ENCODE results near the gene ST6GAL1. TPM values are rescaled to one million over a fixed set of nuclear protein-coding genes. Genes with fewer than 3 reads are reported as not detected.

Gene ST6GAL1
- total and polyA plus RNA-seq, 11 donors: 19.4 to 120 (median 69.9) TPM

GRCh38 chr3:186971578-186971977 lies 41.3 kb downstream of the ST6GAL1 start:
- no peak overlapping the region for H3K4me3 ChIP-seq
- H3K27ac ChIP-seq: peak overlapping the region in 9 of 12 donors; percentile 7 to 70 (median 51)
- H3K36me3 ChIP-seq: peaks cover 0 to 27% (median 7%) of the 10 kb centered on the region in 9 donors
- ATAC-seq (peak in 1 of 4 donors; percentile 49), DNase-seq (no peak)
- no peaks in the 10 kb centered on the region for H3K27me3 ChIP-seq
- 50 to 62% (median 59%) methylated on average over 1 of the region's 1 CpG for WGBS, 4 donors
- intact Hi-C loops (cut with DNase I): loop anchor here in 1 of 10 donors (5.0 kb wide), 1 partner anchor 39 kb away; the partner anchor contains the start of gene ST6GAL1
- TF ChIP-seq CTCF (IDR thresholded peaks at IDR 0.05) (no peak), POLR2A (IDR thresholded peaks at IDR 0.05) (peak in 1 of 2 donors; percentile 21)
- peaks cover 12 to 84% (median 51%) of the 10 kb centered on the region in 12 donors for H3K4me1 ChIP-seq
- no peaks in the 10 kb centered on the region for H3K9me3 ChIP-seq

GRCh38 chr3:186973702-186974101 lies 43.4 kb downstream of the ST6GAL1 start:
- DNase-seq (no peak), ATAC-seq (no peak)
- Histone ChIP-seq H3K27ac (peak overlapping the region in 3 of 12 donors; percentile 87 to 91 (median 91)), H3K27me3 (no peaks in the 10 kb centered on the region), H3K36me3 (peaks cover 0 to 30% (median 5%) of the 10 kb centered on the region in 9 donors), H3K9me3 (no peaks in the 10 kb centered on the region), H3K4me3 (no peak overlapping the region), H3K4me1 (peaks cover 19 to 87% (median 51%) of the 10 kb centered on the region in 12 donors)
- no peak for TF ChIP-seq POLR2A (IDR thresholded peaks at IDR 0.05)
- no peak for TF ChIP-seq CTCF (IDR thresholded peaks at IDR 0.05)
- WGBS, 4 donors: 91 to 93% (median 91%) methylated on average over 7 of the region's 7 CpGs
- intact Hi-C loops (cut with DNase I): loop anchor here in 1 of 10 donors (5.0 kb wide), 1 partner anchor 41 kb away; the partner anchor contains the start of gene ST6GAL1

GRCh38 chr3:186974824-186975313 lies 44.5 kb downstream of the ST6GAL1 start:
- ATAC-seq (peak in 3 of 4 donors; percentile 41 to 50 (median 43)), DNase-seq (peak in 2 of 5 donors; percentile 56 to 62)
- no peak overlapping the region for H3K4me3 ChIP-seq
- intact Hi-C loops (cut with DNase I): loop anchor here in 7 of 10 donors (5.0 kb wide), 2 partner anchors 33 to 43 kb away; partner anchors contain the start of gene ST6GAL1 (in 6 of the 7)
- H3K27ac ChIP-seq: peak overlapping the region; percentile 27 to 93 (median 90)
- no peaks in the 10 kb centered on the region for H3K27me3 ChIP-seq
- no peaks in the 10 kb centered on the region for H3K9me3 ChIP-seq
- WGBS, 4 donors: 51 to 75% (median 67%) methylated on average over 9 of the region's 9 CpGs
- peaks cover 0 to 42% (median 12%) of the 10 kb centered on the region in 9 donors for H3K36me3 ChIP-seq
- H3K4me1 ChIP-seq: peaks cover 19 to 80% (median 44%) of the 10 kb centered on the region in 12 donors
- TF ChIP-seq POLR2A (IDR thresholded peaks at IDR 0.05) (no peak), CTCF (IDR thresholded peaks at IDR 0.05) (no peak)

GRCh38 chr3:186975726-186976125 lies 45.4 kb downstream of the ST6GAL1 start:
- H3K4me3 ChIP-seq: no peak overlapping the region
- intact Hi-C loops (cut with DNase I): loop anchor here in 8 of 10 donors (2.0 to 5.0 kb wide), 4 partner anchors 33 to 45 kb away; partner anchors contain the start of gene ST6GAL1 (in 6 of the 8)
- peaks cover 19 to 77% (median 42%) of the 10 kb centered on the region in 12 donors for H3K4me1 ChIP-seq

More at GRCh38 chr3:186975726-186976125, 45.4 kb downstream of the ST6GAL1 start:
- Histone ChIP-seq H3K36me3 (peaks cover 0 to 51% (median 21%) of the 10 kb centered on the region in 9 donors), H3K9me3 (no peaks in the 10 kb centered on the region), H3K27ac (peak overlapping the region; percentile 80 to 93 (median 90)), H3K27me3 (no peaks in the 10 kb centered on the region)
- ATAC-seq (no peak), DNase-seq (no peak)
- WGBS, 4 donors: 74 to 89% (median 80%) methylated on average over 6 of the region's 6 CpGs
- TF ChIP-seq POLR2A (IDR thresholded peaks at IDR 0.05) (no peak), CTCF (IDR thresholded peaks at IDR 0.05) (no peak)

Measured in heart left ventricle (tissue), 16 donors.